ENCODE results near the gene NBPF1. TPM values are rescaled to one million over a fixed set of nuclear protein-coding genes. Genes with fewer than 3 reads are reported as not detected.
"Not testable (repeated sequence)": the region's sequence is repeated elsewhere in the genome, so short reads cannot be mapped to it uniquely, and the experiment has no call there.

The NBPF1 gene
- total RNA-seq, 2 experiments from 2014 or later: 5.8 to 6.2 TPM

GRCh38 chr1:16602336-16603011 is 10.9 kb downstream of the NBPF1 start:
- H3K4me3 Mint-ChIP-seq; H3K36me3 Mint-ChIP-seq (ENCODE audit: low read depth); H3K4me1 Mint-ChIP-seq; H3K27me3 Mint-ChIP-seq; H3K9me3 Mint-ChIP-seq (ENCODE audit: low read depth); POLR2A ChIA-PET; intact Hi-C loops (cut with DNase I, micrococcal nuclease); DNase-seq; H3K27ac Mint-ChIP-seq: not testable (repeated sequence)
- CTCF ChIA-PET: interaction anchor here (0.6 to 1.6 kb wide), 5 partner anchors 12 to 109 kb away, joined by 3 to 8 read pairs (median 4); no protein-coding TSS in a partner anchor
- ATAC-seq: peak; percentile 86

GRCh38 chr1:16600855-16601786 is 12.2 kb downstream of the NBPF1 start:
- CTCF ChIA-PET: interaction anchor here (1.6 to 2.2 kb wide), 3 partner anchors 8 to 17 kb away, joined by 6 to 9 read pairs (median 6); partner anchors contain the start of gene NBPF1
- intact Hi-C loops (cut with DNase I, micrococcal nuclease); ATAC-seq; POLR2A ChIA-PET; H3K36me3 Mint-ChIP-seq (ENCODE audit: low read depth); H3K27me3 Mint-ChIP-seq; H3K27ac Mint-ChIP-seq; H3K4me3 Mint-ChIP-seq; H3K9me3 Mint-ChIP-seq (ENCODE audit: low read depth); H3K4me1 Mint-ChIP-seq; DNase-seq: not testable (repeated sequence)

- DNase-seq; H3K4me3 Mint-ChIP-seq; intact Hi-C loops (cut with DNase I, micrococcal nuclease); POLR2A ChIA-PET; H3K27me3 Mint-ChIP-seq; H3K27ac Mint-ChIP-seq; ATAC-seq; H3K36me3 Mint-ChIP-seq (ENCODE audit: low read depth); H3K9me3 Mint-ChIP-seq (ENCODE audit: low read depth); H3K4me1 Mint-ChIP-seq: not testable (repeated sequence)
- CTCF ChIA-PET: interaction anchor here (1.5 to 2.2 kb wide), 3 partner anchors 10 to 23 kb away, joined by 6 to 9 read pairs (median 9); partner anchors contain the start of gene NBPF1
Measured at GRCh38 chr1:16599326-16599725, 14.0 kb downstream of the NBPF1 start.

GRCh38 chr1:16595216-16595615 is 18.1 kb downstream of the NBPF1 start:
- H3K27me3 Mint-ChIP-seq; CTCF ChIA-PET; H3K27ac Mint-ChIP-seq; ATAC-seq; POLR2A ChIA-PET; H3K9me3 Mint-ChIP-seq (ENCODE audit: low read depth); DNase-seq; intact Hi-C loops (cut with DNase I, micrococcal nuclease); H3K4me3 Mint-ChIP-seq; H3K4me1 Mint-ChIP-seq; H3K36me3 Mint-ChIP-seq (ENCODE audit: low read depth): not testable (repeated sequence)

- ATAC-seq; DNase-seq; POLR2A ChIA-PET; H3K4me1 Mint-ChIP-seq; H3K27ac Mint-ChIP-seq; H3K27me3 Mint-ChIP-seq; intact Hi-C loops (cut with DNase I, micrococcal nuclease); CTCF ChIA-PET; H3K9me3 Mint-ChIP-seq (ENCODE audit: low read depth); H3K4me3 Mint-ChIP-seq; H3K36me3 Mint-ChIP-seq (ENCODE audit: low read depth): not testable (repeated sequence)
Measured at GRCh38 chr1:16591845-16592244, 21.5 kb downstream of the NBPF1 start.

GRCh38 chr1:16588081-16588480 is 25.3 kb downstream of the NBPF1 start:
- H3K27ac Mint-ChIP-seq; H3K4me3 Mint-ChIP-seq; H3K27me3 Mint-ChIP-seq; intact Hi-C loops (cut with DNase I, micrococcal nuclease); POLR2A ChIA-PET; H3K4me1 Mint-ChIP-seq; ATAC-seq; H3K36me3 Mint-ChIP-seq (ENCODE audit: low read depth); DNase-seq; H3K9me3 Mint-ChIP-seq (ENCODE audit: low read depth); CTCF ChIA-PET: not testable (repeated sequence)

GRCh38 chr1:16587639-16588038 is 25.7 kb downstream of the NBPF1 start:
- H3K36me3 Mint-ChIP-seq (ENCODE audit: low read depth); DNase-seq; H3K4me3 Mint-ChIP-seq; H3K27ac Mint-ChIP-seq; CTCF ChIA-PET; H3K27me3 Mint-ChIP-seq; H3K9me3 Mint-ChIP-seq (ENCODE audit: low read depth); POLR2A ChIA-PET; ATAC-seq; H3K4me1 Mint-ChIP-seq; intact Hi-C loops (cut with DNase I, micrococcal nuclease): not testable (repeated sequence)

- DNase-seq; H3K36me3 Mint-ChIP-seq (ENCODE audit: low read depth); ATAC-seq; H3K4me1 Mint-ChIP-seq; H3K27ac Mint-ChIP-seq; H3K4me3 Mint-ChIP-seq; H3K27me3 Mint-ChIP-seq; H3K9me3 Mint-ChIP-seq (ENCODE audit: low read depth); POLR2A ChIA-PET; intact Hi-C loops (cut with DNase I, micrococcal nuclease): not testable (repeated sequence)
- CTCF ChIA-PET: interaction anchor here (0.7 kb wide), 1 partner anchor 48 kb away, joined by 3 read pairs; the partner anchor contains the start of gene NBPF1
Measured at GRCh38 chr1:16565324-16565723, 48.0 kb downstream of the NBPF1 start.

GRCh38 chr1:16561035-16561434 is 52.3 kb downstream of the NBPF1 start:
- H3K4me3 Mint-ChIP-seq; H3K36me3 Mint-ChIP-seq (ENCODE audit: low read depth); H3K4me1 Mint-ChIP-seq; H3K9me3 Mint-ChIP-seq (ENCODE audit: low read depth); H3K27ac Mint-ChIP-seq; ATAC-seq; DNase-seq; intact Hi-C loops (cut with DNase I, micrococcal nuclease); POLR2A ChIA-PET; CTCF ChIA-PET; H3K27me3 Mint-ChIP-seq: not testable (repeated sequence)

GRCh38 chr1:16560498-16560897 is 52.9 kb downstream of the NBPF1 start:
- DNase-seq; ATAC-seq; H3K27ac Mint-ChIP-seq; POLR2A ChIA-PET; intact Hi-C loops (cut with DNase I, micrococcal nuclease); H3K36me3 Mint-ChIP-seq (ENCODE audit: low read depth); H3K9me3 Mint-ChIP-seq (ENCODE audit: low read depth); CTCF ChIA-PET; H3K27me3 Mint-ChIP-seq; H3K4me1 Mint-ChIP-seq; H3K4me3 Mint-ChIP-seq: not testable (repeated sequence)

- intact Hi-C loops (cut with DNase I, micrococcal nuclease); H3K4me3 Mint-ChIP-seq; H3K27me3 Mint-ChIP-seq; H3K4me1 Mint-ChIP-seq; H3K36me3 Mint-ChIP-seq (ENCODE audit: low read depth); H3K27ac Mint-ChIP-seq; POLR2A ChIA-PET; CTCF ChIA-PET; ATAC-seq; H3K9me3 Mint-ChIP-seq (ENCODE audit: low read depth); DNase-seq: not testable (repeated sequence)
Measured at GRCh38 chr1:16559688-16560087, 53.7 kb downstream of the NBPF1 start.

GRCh38 chr1:16557034-16557433 is 56.3 kb downstream of the NBPF1 start:
- DNase-seq; CTCF ChIA-PET; H3K27me3 Mint-ChIP-seq; H3K36me3 Mint-ChIP-seq (ENCODE audit: low read depth); POLR2A ChIA-PET; H3K9me3 Mint-ChIP-seq (ENCODE audit: low read depth); ATAC-seq; H3K27ac Mint-ChIP-seq; H3K4me3 Mint-ChIP-seq; H3K4me1 Mint-ChIP-seq; intact Hi-C loops (cut with DNase I, micrococcal nuclease): not testable (repeated sequence)
